HepG2 (cell line): ENCODE data around the gene MLST8. TPM values are rescaled to one million over a fixed set of nuclear protein-coding genes. Genes with fewer than 3 reads are reported as not detected.

Source experiments
- ASH2L ChIP-seq: fragments of 300-600, 200-600 bp; sonication (generic); IDR thresholded peaks from 2 replicates; pipeline ENCODE4 v1.7.0; 2017; ENCODE audit warnings: low read depth, mild to moderate bottlenecking, moderate library complexity, mixed read lengths, low read length; ENCODE audit not compliant: insufficient read length
- ATF3 ChIP-seq: sonication (generic); formaldehyde crosslinking; IDR thresholded peaks from 2 replicates; pipeline ENCODE4 v1.4.0; 2020; ENCODE audit warnings: missing genetic modification reagents
- ATM ChIP-seq: fragments of 450-650 bp; IDR thresholded peaks from 2 replicates; pipeline ENCODE4 v1.7.1; 2017; ENCODE audit warnings: mild to moderate bottlenecking, borderline replicate concordance
- DMAP1 ChIP-seq: IDR thresholded peaks from 2 replicates; pipeline ENCODE4 v1.6.1; 2016
- EZH2 ChIP-seq: conservative IDR thresholded peaks from 2 replicates; pipeline ENCODE4 v1.6.1; 2012; ENCODE audit warnings: mild to moderate bottlenecking, low read depth, low read length, moderate library complexity
- MED1 ChIP-seq: sonication (generic); formaldehyde crosslinking; IDR thresholded peaks from 2 replicates; pipeline ENCODE4 v1.4.0; 2020; ENCODE audit warnings: missing genetic modification reagents
- NR2C2 ChIP-seq: sonication (generic); formaldehyde crosslinking; IDR thresholded peaks from 2 replicates; pipeline ENCODE4 v1.4.0; 2020; ENCODE audit warnings: missing genetic modification reagents, mild to moderate bottlenecking, moderate library complexity, borderline replicate concordance
- PBX2 ChIP-seq: IDR thresholded peaks from 2 replicates; pipeline ENCODE4 v1.6.1; 2016; ENCODE audit warnings: control low read depth
- POGK ChIP-seq: sonication (generic); formaldehyde crosslinking; conservative IDR thresholded peaks from 2 replicates; pipeline ENCODE4 v1.8.0; 2022; ENCODE audit warnings: mild to moderate bottlenecking, moderate library complexity, missing genetic modification reagents
- SATB2 ChIP-seq: sonication (generic); formaldehyde crosslinking; IDR thresholded peaks from 2 replicates; pipeline ENCODE4 v1.5.0; 2020; ENCODE audit warnings: missing genetic modification reagents
- SRSF1 ChIP-seq: fragments of 200-400 bp; formaldehyde crosslinking; optimal IDR thresholded peaks from 2 replicates; pipeline ENCODE3; 2017; ENCODE audit warnings: mild to moderate bottlenecking, low read depth, low read length, moderate library complexity
- ZBTB25 ChIP-seq: IDR thresholded peaks from 2 replicates; pipeline ENCODE4 v1.6.1; 2018; ENCODE audit warnings: missing genetic modification reagents
- ZMYM4 ChIP-seq: sonication (generic); formaldehyde crosslinking; IDR thresholded peaks from 2 replicates; pipeline ENCODE4 v1.8.1; 2023; ENCODE audit warnings: mild to moderate bottlenecking, missing genetic modification reagents
- ZNF124 ChIP-seq: sonication (generic); formaldehyde crosslinking; IDR thresholded peaks from 2 replicates; pipeline ENCODE4 v1.4.0; 2020; ENCODE audit warnings: missing genetic modification reagents
- ZNF24 ChIP-seq: fragments of 450-650 bp; IDR thresholded peaks from 2 replicates; pipeline ENCODE4 v1.6.1; 2017; ENCODE audit warnings: antibody characterized with exemption, mild to moderate bottlenecking
- ZNF558 ChIP-seq: sonication (generic); formaldehyde crosslinking; IDR thresholded peaks from 2 replicates; pipeline ENCODE4 v1.9.0; 2022; ENCODE audit warnings: mild to moderate bottlenecking, missing genetic modification reagents, borderline replicate concordance
- ZNF609 ChIP-seq: sonication (generic); formaldehyde crosslinking; IDR thresholded peaks from 2 replicates; pipeline ENCODE4 v1.4.0; 2020; ENCODE audit warnings: mild to moderate bottlenecking, missing genetic modification reagents, borderline replicate concordance
- ZSCAN31 ChIP-seq: sonication (generic); formaldehyde crosslinking; IDR thresholded peaks from 2 replicates; pipeline ENCODE4 v1.5.0; 2020; ENCODE audit warnings: low read depth, mild to moderate bottlenecking, missing genetic modification reagents
- polyA plus RNA-seq, 8 experiments: library from polyadenylated mRNA; depleted of rRNA in 3 of 8; stranded (reverse) in 7 of 8; unstranded in 1 of 8; fragments of >200 nt; fragmentation: Illumina TruSeq in 4 of 8; extraction: Trizol in 4 of 8; gene quantifications; 2 replicates each; pipeline versions ENCODE4 v1.2.1 to v1.2.3, GENCODE V29; 2011 to 2016; ENCODE audit warnings: low read depth in 4 of 8, missing spikeins in 1 of 8, mixed read lengths in 1 of 8; ENCODE audit not compliant: insufficient read depth in 1 of 8
- total RNA-seq, 5 experiments: library from RNA; depleted of rRNA; stranded (reverse); fragments of >200 nt; fragmentation: Illumina TruSeq; extraction: Trizol; gene quantifications; 2 replicates each; pipeline ENCODE4 v1.2.3, GENCODE V29; 2016; ENCODE audit warnings: low read depth in 1 of 5

Gene MLST8
- total and polyA plus RNA-seq, 2 of the 13 experiments (the other 11 are each of a cell fraction or from before 2014, with no cell fraction given) = 30.8 to 72.7 TPM

GRCh38 chr16:2157480-2158261 lies 47.6 kb upstream of the MLST8 start (continued):
- TF ChIP-seq ZBTB25 (CRISPR knock-in tag) (no peak), SRSF1 (no peak), POGK (CRISPR knock-in tag) (no peak), SATB2 (CRISPR knock-in tag) (no peak), PBX2 (CRISPR knock-in tag) (peak; percentile 35; the same call in 1 of the 2 replicates), ZNF24 (no peak), ZSCAN31 (CRISPR knock-in tag) (0 out of 2 replicates have a peak, but pooled peaks have one; percentile 24), ATF3 (CRISPR knock-in tag) (no peak), ZNF124 (CRISPR knock-in tag) (no peak), ZNF609 (CRISPR knock-in tag) (peak; percentile 72; the same call in 1 of the 2 replicates), MED1 (CRISPR knock-in tag) (peak; percentile 90), ZNF558 (CRISPR knock-in tag) (no peak), ASH2L (peak; percentile 63), DMAP1 (peak; percentile 55; the same call in 1 of the 2 replicates), ZMYM4 (peak; percentile 51), ATM (no peak), NR2C2 (CRISPR knock-in tag) (peak; percentile 91), EZH2 (no peak)
